Bronchial epithelial cell (primary cell): ENCODE results near the gene CBX5. TPM values are rescaled to one million over a fixed set of nuclear protein-coding genes. Genes with fewer than 3 reads are reported as not detected.

Source experiments
- DNase-seq: peaks from one replicate; pipeline ENCODE4 v3.0.0-alpha.2; 2010; ENCODE audit warnings: low read depth
- FAIRE-seq: peaks from 2 replicates; lab custom pipeline; 2011; peaks lifted over from hg19 to GRCh38; lab: Jason Lieb, UNC
- H3K27me3 ChIP-seq: 2 replicates; pipeline ENCODE4 v1.5.1; 2011; ENCODE audit warnings: low read length; ENCODE audit not compliant: control insufficient read depth, insufficient read depth
- H3K36me3 ChIP-seq: 2 replicates; pipeline ENCODE4 v1.5.1; 2011; ENCODE audit warnings: low read length; ENCODE audit not compliant: control insufficient read depth, insufficient read depth
- H3K4me3 ChIP-seq: 2 replicates; pipeline ENCODE4 v1.5.1; 2011; ENCODE audit warnings: mild to moderate bottlenecking, low read depth, low read length, control low read depth
- CTCF ChIP-seq: IDR thresholded peaks from 2 replicates; pipeline ENCODE4 v1.5.1; 2011; ENCODE audit warnings: mild to moderate bottlenecking, moderate library complexity, low read length, control low read depth, inconsistent platforms; ENCODE audit not compliant: insufficient read depth, severe bottlenecking
- total RNA-seq: library from RNA; depleted of rRNA; stranded (reverse); fragments of >200 nt; gene quantifications from 2 replicates; pipeline ENCODE4 v1.2.1, GENCODE V29; 2014

CBX5 gene
- total RNA-seq, 1 donor from 2014 or later, result 13.2 TPM

- no peak for FAIRE-seq
- H3K27me3 ChIP-seq, result no peaks in the 10 kb centered on the region
- peak; percentile 100 for DNase-seq
- peak within 1 kb of the TSS; percentile 68 for H3K4me3 ChIP-seq
- no peak for TF ChIP-seq CTCF
- H3K36me3 ChIP-seq, result peaks cover 7% of the 10 kb centered on the region
Measured at GRCh38 chr12:54280468-54281260, 742 bp upstream of the CBX5 start, which contains the start of gene HNRNPA1. Gene HNRNPA1, plus strand, starts transcription at chr12:54280726. Its CDS starts 82 bp downstream, at chr12:54280808.

GRCh38 chr12:54279227-54279631 is 693 bp downstream of the CBX5 start:
- DNase-seq (no peak), FAIRE-seq (no peak)
- Histone ChIP-seq H3K4me3 (peak overlapping the region; percentile 46), H3K36me3 (peaks cover 7% of the 10 kb centered on the region), H3K27me3 (no peaks in the 10 kb centered on the region)
- TF ChIP-seq CTCF, result no peak

GRCh38 chr12:54277823-54278276 is 2.1 kb downstream of the CBX5 start:
- no peaks in the 10 kb centered on the region for H3K27me3 ChIP-seq
- H3K36me3 ChIP-seq, result peaks cover 6% of the 10 kb centered on the region
- FAIRE-seq (no peak), DNase-seq (no peak)
- no peak overlapping the region for H3K4me3 ChIP-seq
- no peak for TF ChIP-seq CTCF

GRCh38 chr12:54276368-54276767 is 3.6 kb downstream of the CBX5 start:
- H3K36me3 ChIP-seq, result peaks cover 4% of the 10 kb centered on the region
- H3K27me3 ChIP-seq, result no peaks in the 10 kb centered on the region
- H3K4me3 ChIP-seq, result no peak overlapping the region
- DNase-seq (no peak), FAIRE-seq (no peak)
- no peak for TF ChIP-seq CTCF

- Histone ChIP-seq H3K36me3 (peaks cover 1% of the 10 kb centered on the region), H3K27me3 (no peaks in the 10 kb centered on the region), H3K4me3 (no peak overlapping the region)
- DNase-seq, result no peak
- no peak for FAIRE-seq
- no peak for TF ChIP-seq CTCF
Measured at GRCh38 chr12:54273981-54274380, 5.9 kb downstream of the CBX5 start.
